Stimulated activated naive B cell treated with anti-CD40 and anti-IgM and Interleukin-4, amounts not matched to agents 10 μg/mL and 1 μg/mL and 100 μg/mL, for 72 hours (primary cell): ENCODE data around the gene DISC1.
A peak's percentile ranks its signal among the peaks of the same experiment; 100 is the strongest.
"Not testable (repeated sequence)": the region's sequence is repeated elsewhere in the genome, so short reads cannot be mapped to it uniquely, and the experiment has no call there.

Experiments
- ATAC-seq, 2 donors: fragments of 150-1000 bp; cut with Tn5 transposase; replicated peaks; 2 replicates each; pipeline ENCODE4 v1.10.0; 2021; ENCODE audit warnings: moderate library complexity in 1 of 2
- DNase-seq: peaks from one replicate; pipeline ENCODE4 v3.0.0; 2021
- H3K27ac Mint-ChIP-seq: one replicate; pipeline ENCODE4 v1.8.0; 2022; ENCODE audit warnings: mild to moderate bottlenecking, mixed read lengths
- H3K27me3 Mint-ChIP-seq, 2 donors: one replicate each; pipeline ENCODE4 v1.8.0; 2022; ENCODE audit warnings: mixed read lengths in 2 of 2
- H3K36me3 Mint-ChIP-seq, 2 donors: one replicate each; pipeline ENCODE4 v1.8.0; 2022; ENCODE audit warnings: mixed read lengths in 2 of 2, mild to moderate bottlenecking in 1 of 2
- H3K4me1 Mint-ChIP-seq, 2 donors: one replicate each; pipeline ENCODE4 v1.8.0; 2022; ENCODE audit warnings: mixed read lengths in 2 of 2, mild to moderate bottlenecking in 1 of 2
- H3K4me3 Mint-ChIP-seq, 2 donors: one replicate each; pipeline ENCODE4 v1.8.0; 2022; ENCODE audit warnings: mild to moderate bottlenecking in 2 of 2, mixed read lengths in 2 of 2, moderate library complexity in 1 of 2
- H3K9me3 Mint-ChIP-seq, 2 donors: one replicate each; pipeline ENCODE4 v1.8.0; 2022; ENCODE audit warnings: mixed read lengths in 2 of 2, mild to moderate bottlenecking in 1 of 2

Gene DISC1

GRCh38 chr1:231716879-231717278, 90.3 kb downstream of the DISC1 start:
- DNase-seq (no peak), ATAC-seq (no peak)
- Mint-ChIP-seq H3K36me3 (peaks cover 5 to 7% of the 10 kb centered on the region in 2 donors), H3K27ac (no peak overlapping the region), H3K27me3 (peaks cover 4 to 12% of the 10 kb centered on the region in 2 donors), H3K4me1 (peaks cover 7 to 14% of the 10 kb centered on the region in 2 donors), H3K9me3 (peaks cover 8 to 10% of the 10 kb centered on the region in 2 donors), H3K4me3 (no peak overlapping the region)

GRCh38 chr1:231719485-231720183, 93.0 kb downstream of the DISC1 start:
- peaks cover 3 to 8% of the 10 kb centered on the region in 2 donors for H3K36me3 Mint-ChIP-seq
- H3K9me3 Mint-ChIP-seq = peaks cover 0 to 1% of the 10 kb centered on the region in 2 donors
- H3K4me3 Mint-ChIP-seq = no peak overlapping the region
- peaks cover 1 to 8% of the 10 kb centered on the region in 2 donors for H3K27me3 Mint-ChIP-seq
- peaks cover 15 to 19% of the 10 kb centered on the region in 2 donors for H3K4me1 Mint-ChIP-seq
- ATAC-seq (peak; percentile 73 to 77), DNase-seq (no peak)
- no peak overlapping the region for H3K27ac Mint-ChIP-seq

GRCh38 chr1:231720652-231721325, 94.2 kb downstream of the DISC1 start:
- H3K4me1 Mint-ChIP-seq = peaks cover 16 to 25% of the 10 kb centered on the region in 2 donors
- H3K27ac Mint-ChIP-seq = peak overlapping the region; percentile 22
- ATAC-seq (peak; percentile 38 to 43), DNase-seq (no peak)
- H3K9me3 Mint-ChIP-seq = peaks cover 1 to 5% of the 10 kb centered on the region in 2 donors
- peaks cover 0 to 8% of the 10 kb centered on the region in 2 donors for H3K27me3 Mint-ChIP-seq
- H3K36me3 Mint-ChIP-seq = peaks cover 3 to 6% of the 10 kb centered on the region in 2 donors
- no peak overlapping the region for H3K4me3 Mint-ChIP-seq

- H3K27ac Mint-ChIP-seq = no peak overlapping the region
- DNase-seq (no peak), ATAC-seq (no peak)
- H3K4me3 Mint-ChIP-seq = no peak overlapping the region
- peaks cover 1 to 5% of the 10 kb centered on the region in 2 donors for H3K9me3 Mint-ChIP-seq
- peaks cover 0 to 8% of the 10 kb centered on the region in 2 donors for H3K27me3 Mint-ChIP-seq
- peaks cover 16 to 25% of the 10 kb centered on the region in 2 donors for H3K4me1 Mint-ChIP-seq
- peaks cover 3 to 6% of the 10 kb centered on the region in 2 donors for H3K36me3 Mint-ChIP-seq
Measured at GRCh38 chr1:231721436-231721835, 94.8 kb downstream of the DISC1 start.

GRCh38 chr1:231722356-231722755, 95.8 kb downstream of the DISC1 start:
- DNase-seq = no peak
- H3K27ac Mint-ChIP-seq = no peak overlapping the region

GRCh38 chr1:231723146-231723545, 96.6 kb downstream of the DISC1 start:
- ATAC-seq (no peak), DNase-seq (no peak)
- Mint-ChIP-seq H3K36me3 (peaks cover 3 to 6% of the 10 kb centered on the region in 2 donors), H3K27me3 (peaks cover 0 to 8% of the 10 kb centered on the region in 2 donors), H3K27ac (no peak overlapping the region), H3K9me3 (peaks cover 1 to 5% of the 10 kb centered on the region in 2 donors), H3K4me1 (peaks cover 16 to 25% of the 10 kb centered on the region in 2 donors), H3K4me3 (no peak overlapping the region)

More at GRCh38 chr1:231722356-231722755, 95.8 kb downstream of the DISC1 start:
- H3K27me3 Mint-ChIP-seq = peaks cover 0 to 8% of the 10 kb centered on the region in 2 donors
- H3K4me3 Mint-ChIP-seq = no peak overlapping the region
- peaks cover 3 to 6% of the 10 kb centered on the region in 2 donors for H3K36me3 Mint-ChIP-seq
- H3K4me1 Mint-ChIP-seq = peaks cover 16 to 25% of the 10 kb centered on the region in 2 donors
- H3K9me3 Mint-ChIP-seq = peaks cover 1 to 5% of the 10 kb centered on the region in 2 donors
- ATAC-seq = no peak

GRCh38 chr1:231724041-231724440, 97.5 kb downstream of the DISC1 start:
- Mint-ChIP-seq H3K9me3 (peaks cover 1 to 5% of the 10 kb centered on the region in 2 donors), H3K4me3 (no peak overlapping the region), H3K36me3 (peaks cover 3 to 6% of the 10 kb centered on the region in 2 donors), H3K4me1 (peaks cover 16 to 25% of the 10 kb centered on the region in 2 donors), H3K27ac (no peak overlapping the region), H3K27me3 (peaks cover 0 to 8% of the 10 kb centered on the region in 2 donors)
- ATAC-seq (no peak), DNase-seq (no peak)

GRCh38 chr1:231724876-231725647, 98.5 kb downstream of the DISC1 start:
- Mint-ChIP-seq H3K27ac (no peak overlapping the region), H3K4me3 (no peak overlapping the region), H3K9me3 (peaks cover 1 to 5% of the 10 kb centered on the region in 2 donors), H3K27me3 (peaks cover 0 to 8% of the 10 kb centered on the region in 2 donors), H3K36me3 (peaks cover 3 to 9% of the 10 kb centered on the region in 2 donors), H3K4me1 (peaks cover 14 to 21% of the 10 kb centered on the region in 2 donors)
- DNase-seq (peak; percentile 9), ATAC-seq (peak; percentile 59 to 74)

GRCh38 chr1:231727171-231727570, 100.6 kb downstream of the DISC1 start:
- Mint-ChIP-seq H3K4me1 (peaks cover 9 to 11% of the 10 kb centered on the region in 2 donors), H3K36me3 (peaks cover 3 to 9% of the 10 kb centered on the region in 2 donors), H3K4me3 (no peak overlapping the region), H3K9me3 (peaks cover 1 to 5% of the 10 kb centered on the region in 2 donors), H3K27me3 (peaks cover 0 to 8% of the 10 kb centered on the region in 2 donors), H3K27ac (no peak overlapping the region)
- ATAC-seq (no peak), DNase-seq (no peak)

- not testable (repeated sequence) for ATAC-seq, H3K27me3 Mint-ChIP-seq, H3K4me3 Mint-ChIP-seq
Measured at GRCh38 chr1:231728987-231729386, 102.4 kb downstream of the DISC1 start.

GRCh38 chr1:231729544-231729943, 103.0 kb downstream of the DISC1 start:
- Mint-ChIP-seq H3K27ac (no peak overlapping the region), H3K4me3 (no peak overlapping the region), H3K27me3 (no peaks in the 10 kb centered on the region), H3K4me1 (peaks cover 2 to 7% of the 10 kb centered on the region in 2 donors), H3K36me3 (peaks cover 0 to 2% of the 10 kb centered on the region in 2 donors), H3K9me3 (peaks cover 0 to 5% of the 10 kb centered on the region in 2 donors)
- DNase-seq (no peak), ATAC-seq (no peak)

More at GRCh38 chr1:231728987-231729386, 102.4 kb downstream of the DISC1 start:
- H3K4me1 Mint-ChIP-seq = peaks cover 4 to 11% of the 10 kb centered on the region in 2 donors
- not testable (repeated sequence) for H3K9me3 Mint-ChIP-seq, H3K27ac Mint-ChIP-seq, DNase-seq, H3K36me3 Mint-ChIP-seq

- H3K36me3 Mint-ChIP-seq = peaks cover 0 to 2% of the 10 kb centered on the region in 2 donors
- H3K27ac Mint-ChIP-seq = no peak overlapping the region
- ATAC-seq (no peak), DNase-seq (no peak)
- H3K4me1 Mint-ChIP-seq = no peaks in the 10 kb centered on the region
- no peaks in the 10 kb centered on the region for H3K27me3 Mint-ChIP-seq
- H3K4me3 Mint-ChIP-seq = no peak overlapping the region
- no peaks in the 10 kb centered on the region for H3K9me3 Mint-ChIP-seq
Measured at GRCh38 chr1:231731268-231731667, 104.7 kb downstream of the DISC1 start.

GRCh38 chr1:231733063-231733462, 106.5 kb downstream of the DISC1 start:
- ATAC-seq = no peak
- no peak overlapping the region for H3K4me3 Mint-ChIP-seq
- H3K9me3 Mint-ChIP-seq = no peaks in the 10 kb centered on the region
- H3K36me3 Mint-ChIP-seq = peaks cover 0 to 2% of the 10 kb centered on the region in 2 donors
- no peaks in the 10 kb centered on the region for H3K4me1 Mint-ChIP-seq
- no peak overlapping the region for H3K27ac Mint-ChIP-seq
- DNase-seq = no peak
- no peaks in the 10 kb centered on the region for H3K27me3 Mint-ChIP-seq

- ATAC-seq (no peak), DNase-seq (no peak)
- no peak overlapping the region for H3K4me3 Mint-ChIP-seq
- H3K27ac Mint-ChIP-seq = no peak overlapping the region
- H3K9me3 Mint-ChIP-seq = no peaks in the 10 kb centered on the region
- H3K4me1 Mint-ChIP-seq = no peaks in the 10 kb centered on the region
- H3K36me3 Mint-ChIP-seq = peaks cover 0 to 2% of the 10 kb centered on the region in 2 donors
- H3K27me3 Mint-ChIP-seq = no peaks in the 10 kb centered on the region
Measured at GRCh38 chr1:231733672-231734071, 107.1 kb downstream of the DISC1 start.
